BJ (cell line): ENCODE data around the gene SNX9. TPM values are rescaled to one million over a fixed set of nuclear protein-coding genes. Genes with fewer than 3 reads are reported as not detected.

Experiments used
- CTCF ChIA-PET: fragments of 350-600 bp; formaldehyde crosslinking; extraction: SDS; loops from one replicate; lab custom pipeline; 2021; ENCODE audit warnings: antibody characterized with exemption, inconsistent platforms; lab: Yijun Ruan, JAX
- POLR2A ChIA-PET: fragments of 300-600 bp; sonication (Branson Sonifier 250); formaldehyde crosslinking; extraction: SDS; loops from one replicate; lab custom pipeline; 2021; ENCODE audit warnings: antibody characterized with exemption; lab: Charles Lee
- DNase-seq: peaks from one replicate; pipeline ENCODE4 v3.0.0-alpha.2; 2011; ENCODE audit warnings: low read depth
- H3K27me3 ChIP-seq: 2 replicates; pipeline ENCODE4 v1.6.0; 2011; ENCODE audit warnings: low read length; ENCODE audit not compliant: control insufficient read depth, insufficient read depth
- H3K36me3 ChIP-seq: 2 replicates; pipeline ENCODE4 v1.5.1; 2011; ENCODE audit warnings: low read length; ENCODE audit not compliant: control insufficient read depth, insufficient read depth
- H3K4me3 ChIP-seq: 2 replicates; pipeline ENCODE4 v1.5.1; 2011; ENCODE audit warnings: low read depth, mild to moderate bottlenecking, control low read depth, low read length
- polyA plus RNA-seq: library from polyadenylated mRNA; depleted of rRNA; stranded (reverse); fragments of >200 nt; gene quantifications from 2 replicates; pipeline ENCODE4 v1.2.3, GENCODE V29; 2011
- TF ChIP-seq, protein P1 (sequence below): IDR thresholded peaks from 2 replicates; pipeline ENCODE4 v1.5.1; 2011; ENCODE audit warnings: low read depth, mild to moderate bottlenecking, control low read depth, inconsistent platforms, low read length, moderate library complexity; ENCODE audit not compliant: insufficient read depth

Gene SNX9
- polyA plus RNA-seq, 1 experiment = 75.1 TPM

DNA sequence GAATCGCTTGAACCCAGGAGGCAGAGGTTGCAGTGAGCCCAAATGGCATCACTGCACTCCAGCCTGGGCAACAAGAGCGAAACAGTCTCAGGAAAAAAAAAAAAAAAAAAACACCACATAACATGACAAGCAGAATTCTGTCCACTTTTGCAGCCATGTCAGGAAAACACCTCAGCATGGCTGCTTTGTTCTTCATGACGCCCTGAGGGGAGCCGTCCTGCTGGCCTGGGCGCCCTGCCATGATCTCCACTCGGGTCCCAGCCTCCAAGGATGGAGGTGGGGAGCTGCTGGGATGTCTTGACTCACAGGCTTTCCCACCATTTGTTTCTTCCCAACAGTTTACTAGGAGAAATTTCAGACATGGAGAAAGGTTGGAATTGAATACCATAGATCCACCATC, 42.2 kb downstream of the SNX9 start:
- POLR2A ChIA-PET = no interaction called here
- CTCF ChIA-PET = interaction anchor here (1.2 kb wide), 1 partner anchor 8 kb away, joined by 3 read pairs; no protein-coding TSS in a partner anchor

DNA sequence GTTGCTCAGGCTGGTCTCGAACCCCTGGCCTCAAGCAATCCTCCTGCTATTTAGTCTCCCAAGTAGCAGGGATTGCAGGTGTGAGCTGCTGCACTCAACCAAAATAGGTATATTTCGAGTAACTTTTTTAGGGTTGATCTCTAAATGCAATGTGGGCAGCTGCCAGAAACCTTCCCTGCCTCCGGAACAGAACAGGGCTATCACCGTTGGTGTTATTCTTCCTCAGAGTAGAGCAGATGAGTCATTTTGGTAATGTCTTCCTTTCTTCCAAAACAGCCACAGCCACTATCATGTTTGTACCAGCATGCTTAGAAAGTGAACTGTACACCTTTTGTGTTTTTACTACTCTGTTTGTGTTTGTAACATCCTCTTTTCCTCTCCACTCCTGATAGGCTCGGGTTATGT, 44.1 kb downstream of the SNX9 start:
- no peak for DNase-seq
- Histone ChIP-seq H3K36me3 (peaks cover 10% of the 10 kb centered on the region), H3K4me3 (no peak overlapping the region), H3K27me3 (no peaks in the 10 kb centered on the region)
- ChIA-PET POLR2A (no interaction called here), CTCF (interaction anchor here (1.2 to 1.6 kb wide), 2 partner anchors 26 to 153 kb away, joined by 3 read pairs; no protein-coding TSS in a partner anchor)
- TF ChIP-seq, protein P1, sequence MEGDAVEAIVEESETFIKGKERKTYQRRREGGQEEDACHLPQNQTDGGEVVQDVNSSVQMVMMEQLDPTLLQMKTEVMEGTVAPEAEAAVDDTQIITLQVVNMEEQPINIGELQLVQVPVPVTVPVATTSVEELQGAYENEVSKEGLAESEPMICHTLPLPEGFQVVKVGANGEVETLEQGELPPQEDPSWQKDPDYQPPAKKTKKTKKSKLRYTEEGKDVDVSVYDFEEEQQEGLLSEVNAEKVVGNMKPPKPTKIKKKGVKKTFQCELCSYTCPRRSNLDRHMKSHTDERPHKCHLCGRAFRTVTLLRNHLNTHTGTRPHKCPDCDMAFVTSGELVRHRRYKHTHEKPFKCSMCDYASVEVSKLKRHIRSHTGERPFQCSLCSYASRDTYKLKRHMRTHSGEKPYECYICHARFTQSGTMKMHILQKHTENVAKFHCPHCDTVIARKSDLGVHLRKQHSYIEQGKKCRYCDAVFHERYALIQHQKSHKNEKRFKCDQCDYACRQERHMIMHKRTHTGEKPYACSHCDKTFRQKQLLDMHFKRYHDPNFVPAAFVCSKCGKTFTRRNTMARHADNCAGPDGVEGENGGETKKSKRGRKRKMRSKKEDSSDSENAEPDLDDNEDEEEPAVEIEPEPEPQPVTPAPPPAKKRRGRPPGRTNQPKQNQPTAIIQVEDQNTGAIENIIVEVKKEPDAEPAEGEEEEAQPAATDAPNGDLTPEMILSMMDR = no peak

More for the DNA sequence above, 42.2 kb downstream of the SNX9 start:
- no peak for DNase-seq
- TF ChIP-seq, protein P1 = no peak
- Histone ChIP-seq H3K36me3 (peaks cover 3% of the 10 kb centered on the region), H3K27me3 (no peaks in the 10 kb centered on the region), H3K4me3 (no peak overlapping the region)

DNA sequence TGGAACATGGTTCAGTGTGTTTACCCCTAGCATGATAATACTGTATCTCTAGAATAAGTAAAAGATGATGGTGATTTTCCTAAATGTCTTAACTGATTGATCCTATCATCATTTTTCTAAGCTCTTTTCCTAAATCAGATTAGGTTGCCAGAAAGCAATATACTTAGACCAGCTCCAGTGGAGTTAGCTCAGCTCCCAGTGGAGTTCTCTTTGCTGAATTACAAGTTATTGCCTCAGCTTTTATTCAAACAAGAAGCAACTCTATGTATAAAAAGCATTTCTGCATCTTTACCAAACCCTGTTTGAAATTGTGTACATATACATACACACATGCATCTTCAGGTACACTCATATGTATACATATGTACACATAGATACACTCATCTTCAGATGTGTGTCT, 44.9 kb downstream of the SNX9 start:
- H3K36me3 ChIP-seq = peaks cover 12% of the 10 kb centered on the region
- CTCF ChIA-PET = interaction anchor here (0.5 to 1.6 kb wide), 2 partner anchors 28 to 154 kb away, joined by 3 to 4 read pairs; no protein-coding TSS in a partner anchor
- DNase-seq = no peak
- H3K27me3 ChIP-seq = no peaks in the 10 kb centered on the region
- H3K4me3 ChIP-seq = no peak overlapping the region
- POLR2A ChIA-PET = interaction anchor here (0.7 kb wide), 1 partner anchor 545 kb away, joined by 4 read pairs; no protein-coding TSS in a partner anchor
- TF ChIP-seq, protein P1 = no peak

DNA sequence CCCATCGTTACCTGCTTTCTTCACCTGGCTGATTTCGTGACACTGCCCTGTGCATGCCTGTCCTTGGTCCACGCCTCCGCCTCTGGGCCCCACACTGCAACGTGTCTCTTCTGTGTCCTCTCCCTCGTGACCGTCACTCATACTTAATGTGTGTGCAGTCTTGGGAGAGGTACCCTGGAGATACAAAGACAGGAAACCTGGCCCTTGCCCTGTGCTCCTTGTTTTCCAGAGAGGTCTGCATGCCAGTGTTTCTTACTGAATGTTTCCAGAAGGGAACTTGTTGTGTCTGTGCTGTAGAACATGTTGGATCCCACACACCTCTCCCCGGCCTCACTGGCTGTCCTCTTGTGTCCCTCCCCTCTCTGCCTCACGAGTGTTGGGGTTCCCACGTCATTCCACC, 45.8 kb downstream of the SNX9 start:
- ChIA-PET POLR2A (no interaction called here), CTCF (no interaction called here)
- Histone ChIP-seq H3K27me3 (no peaks in the 10 kb centered on the region), H3K36me3 (peaks cover 12% of the 10 kb centered on the region), H3K4me3 (no peak overlapping the region)
- TF ChIP-seq, protein P1 = no peak
- no peak for DNase-seq

DNA sequence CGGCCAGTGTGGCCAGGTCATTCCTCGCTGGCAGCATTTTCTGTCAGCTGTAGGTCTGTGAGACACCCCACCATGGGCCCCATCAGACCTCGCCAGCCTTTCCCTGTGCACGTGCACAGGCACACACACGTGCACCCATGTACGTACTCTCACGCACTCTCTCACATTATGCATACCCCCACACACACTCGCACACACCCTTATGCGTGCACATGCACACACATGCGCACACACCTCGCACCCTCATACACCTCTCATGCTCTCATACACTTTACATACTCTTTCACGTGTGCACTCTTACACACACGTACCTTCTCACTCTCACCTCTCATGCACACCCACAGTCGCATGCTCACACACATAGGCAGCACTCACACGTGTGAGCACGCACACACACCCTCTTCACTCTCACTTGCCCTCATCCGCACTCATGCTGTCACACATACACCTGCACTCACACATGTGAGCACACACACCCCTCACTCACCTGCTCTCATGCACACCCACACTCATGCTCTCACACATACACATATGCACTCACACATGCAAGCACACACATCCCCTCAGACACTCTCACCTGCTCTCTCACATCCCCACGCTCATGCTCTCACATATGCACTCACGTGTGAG, 46.7 kb downstream of the SNX9 start:
- POLR2A ChIA-PET = no interaction called here
- H3K27me3 ChIP-seq = no peaks in the 10 kb centered on the region
- CTCF ChIA-PET = no interaction called here
- no peak for DNase-seq
- TF ChIP-seq, protein P1 = no peak
- no peak overlapping the region for H3K4me3 ChIP-seq
- peaks cover 16% of the 10 kb centered on the region for H3K36me3 ChIP-seq
